ENCODE data around the gene RASL11A.
"Not testable (repeated sequence)": the region's sequence is repeated elsewhere in the genome, so short reads cannot be mapped to it uniquely, and the experiment has no call there.

Gene RASL11A

GRCh38 chr13:27269114-27269665 lies 1.4 kb upstream of the RASL11A start:
- DNase-seq = no peak

GRCh38 chr13:27271570-27272096 lies 1.0 kb downstream of the RASL11A start:
- no peak for DNase-seq

GRCh38 chr13:27273658-27274425 lies 3.2 kb downstream of the RASL11A start:
- no peak for DNase-seq

GRCh38 chr13:27274631-27275030 lies 4.0 kb downstream of the RASL11A start:
- DNase-seq = no peak

- no peak for DNase-seq
These were observed 5.6 kb downstream of the RASL11A start for GRCh38 chr13:27276188-27276587.

GRCh38 chr13:27279506-27279905 lies 8.9 kb downstream of the RASL11A start:
- DNase-seq = no peak

GRCh38 chr13:27280009-27280656 lies 9.5 kb downstream of the RASL11A start:
- DNase-seq = no peak

GRCh38 chr13:27280841-27281240 lies 10.2 kb downstream of the RASL11A start:
- DNase-seq = no peak

- no peak for DNase-seq
These were observed 10.8 kb downstream of the RASL11A start for GRCh38 chr13:27281420-27281819.

GRCh38 chr13:27283906-27284493 lies 13.4 kb downstream of the RASL11A start:
- no peak for DNase-seq

GRCh38 chr13:27288392-27288791 lies 17.8 kb downstream of the RASL11A start:
- no peak for DNase-seq

GRCh38 chr13:27289011-27289665 lies 18.5 kb downstream of the RASL11A start:
- no peak for DNase-seq

- DNase-seq = no peak
These were observed 20.1 kb downstream of the RASL11A start for GRCh38 chr13:27290715-27291114.

GRCh38 chr13:27291967-27292366 lies 21.3 kb downstream of the RASL11A start:
- not testable (repeated sequence) for DNase-seq

GRCh38 chr13:27293076-27293691 lies 22.6 kb downstream of the RASL11A start:
- DNase-seq = peak; percentile 15

- no peak for DNase-seq
These were observed 23.4 kb downstream of the RASL11A start for GRCh38 chr13:27293873-27294515.

- DNase-seq = no peak
These were observed 24.5 kb downstream of the RASL11A start for GRCh38 chr13:27295096-27295495.

- DNase-seq = no peak
These were observed 25.0 kb downstream of the RASL11A start for GRCh38 chr13:27295660-27296059.

- DNase-seq = no peak
These were observed 25.9 kb downstream of the RASL11A start for GRCh38 chr13:27296496-27296895.

- no peak for DNase-seq
These were observed 28.2 kb downstream of the RASL11A start for GRCh38 chr13:27298849-27299248.

GRCh38 chr13:27300406-27300805 lies 29.8 kb downstream of the RASL11A start:
- DNase-seq = not testable (repeated sequence)

Measured in CD4-positive, alpha-beta T cell treated with Interleukin-12 subunit alpha and Interleukin-12 subunit beta, for 1 hour (primary cell).